HepG2 (cell line): Measurements from ENCODE around the gene NDRG2. TPM values are rescaled to one million over a fixed set of nuclear protein-coding genes. Genes with fewer than 3 reads are reported as not detected.

Experiments
- BCLAF1 ChIP-seq: fragments of 450-650 bp; IDR thresholded peaks from 2 replicates; pipeline ENCODE4 v1.6.1; 2017; ENCODE audit warnings: mild to moderate bottlenecking
- CENPT ChIP-seq: sonication (generic); formaldehyde crosslinking; IDR thresholded peaks from 2 replicates; pipeline ENCODE4 v1.8.0; 2022; ENCODE audit warnings: low read depth, mild to moderate bottlenecking, moderate library complexity, missing genetic modification reagents
- CHCHD3 ChIP-seq: sonication (generic); formaldehyde crosslinking; IDR thresholded peaks from 2 replicates; pipeline ENCODE4 v1.8.0; 2022; ENCODE audit warnings: mild to moderate bottlenecking, missing genetic modification reagents, moderate library complexity
- FOXP4 ChIP-seq: sonication (generic); formaldehyde crosslinking; IDR thresholded peaks from 2 replicates; pipeline ENCODE4 v1.4.0; 2020; ENCODE audit warnings: missing genetic modification reagents
- FUBP1 ChIP-seq: sonication (generic); formaldehyde crosslinking; IDR thresholded peaks from 2 replicates; pipeline ENCODE4 v1.5.1; 2020; ENCODE audit warnings: missing genetic modification reagents, mild to moderate bottlenecking, borderline replicate concordance
- HDAC2 ChIP-seq: sonication (generic); formaldehyde crosslinking; IDR thresholded peaks from 2 replicates; pipeline ENCODE4 v1.4.0; 2020; ENCODE audit warnings: missing genetic modification reagents
- MYPOP ChIP-seq: sonication (generic); formaldehyde crosslinking; IDR thresholded peaks from 2 replicates; pipeline ENCODE4 v1.8.1; 2023; ENCODE audit warnings: mild to moderate bottlenecking, moderate library complexity, missing genetic modification reagents
- NFKB2 ChIP-seq: sonication (generic); formaldehyde crosslinking; IDR thresholded peaks from 2 replicates; pipeline ENCODE4 v1.4.0; 2020; ENCODE audit warnings: missing genetic modification reagents, borderline replicate concordance
- NFKBIZ ChIP-seq: IDR thresholded peaks from 2 replicates; pipeline ENCODE4 v1.6.1; 2018; ENCODE audit warnings: missing genetic modification reagents, missing compliant biosample characterization
- SKIL ChIP-seq: sonication (generic); formaldehyde crosslinking; IDR thresholded peaks from 2 replicates; pipeline ENCODE4 v1.8.0; 2022; ENCODE audit warnings: missing genetic modification reagents, mild to moderate bottlenecking, moderate library complexity, borderline replicate concordance
- SOX6 ChIP-seq, 2 experiments: fragments of 450-650 bp in 1 of 2; sonication (generic) in 1 of 2; formaldehyde crosslinking in 1 of 2; IDR thresholded peaks; 2 replicates each; pipeline versions ENCODE4 v1.4.0 to v1.6.1; 2017 to 2020; ENCODE audit warnings: antibody characterized with exemption in 1 of 2, mild to moderate bottlenecking in 1 of 2, missing genetic modification reagents in 1 of 2
- SYNCRIP ChIP-seq: fragments of 200-400 bp; formaldehyde crosslinking; IDR thresholded peaks from 2 replicates; pipeline ENCODE4 v1.6.1; 2018; ENCODE audit warnings: mild to moderate bottlenecking, low read depth, low read length; ENCODE audit not compliant: insufficient read depth
- ZBTB37 ChIP-seq: sonication (generic); formaldehyde crosslinking; IDR thresholded peaks from 2 replicates; pipeline ENCODE4 v1.4.0; 2020; ENCODE audit warnings: mild to moderate bottlenecking, missing genetic modification reagents
- ZFP36L1 ChIP-seq: sonication (generic); formaldehyde crosslinking; IDR thresholded peaks from 2 replicates; pipeline ENCODE4 v1.8.0; 2022; ENCODE audit warnings: mild to moderate bottlenecking, missing genetic modification reagents, moderate library complexity
- ZNF24 ChIP-seq: fragments of 450-650 bp; IDR thresholded peaks from 2 replicates; pipeline ENCODE4 v1.6.1; 2017; ENCODE audit warnings: antibody characterized with exemption, mild to moderate bottlenecking
- ZNF672 ChIP-seq: sonication (generic); formaldehyde crosslinking; IDR thresholded peaks from 2 replicates; pipeline ENCODE4 v1.8.1; 2022; ENCODE audit warnings: missing genetic modification reagents
- polyA plus RNA-seq, 8 experiments: library from polyadenylated mRNA; depleted of rRNA in 3 of 8; stranded (reverse) in 7 of 8; unstranded in 1 of 8; fragments of >200 nt; fragmentation: Illumina TruSeq in 4 of 8; extraction: Trizol in 4 of 8; gene quantifications; 2 replicates each; pipeline versions ENCODE4 v1.2.1 to v1.2.3, GENCODE V29; 2011 to 2016; ENCODE audit warnings: low read depth in 4 of 8, missing spikeins in 1 of 8, mixed read lengths in 1 of 8; ENCODE audit not compliant: insufficient read depth in 1 of 8
- total RNA-seq, 5 experiments: library from RNA; depleted of rRNA; stranded (reverse); fragments of >200 nt; fragmentation: Illumina TruSeq; extraction: Trizol; gene quantifications; 2 replicates each; pipeline ENCODE4 v1.2.3, GENCODE V29; 2016; ENCODE audit warnings: low read depth in 1 of 5

The NDRG2 gene
- total and polyA plus RNA-seq, 2 of the 13 experiments (the other 11 are each of a cell fraction or from before 2014, with no cell fraction given), result 27.2 to 189 TPM

GRCh38 chr14:21024585-21025370, at the start of gene NDRG2 (continued):
- TF ChIP-seq FUBP1 (CRISPR knock-in tag) (no peak), BCLAF1 (no peak), CENPT (peak; percentile 82; the same call in 1 of the 2 replicates), MYPOP (CRISPR knock-in tag) (no peak), ZNF672 (no peak), ZNF24 (no peak), NFKB2 (CRISPR knock-in tag) (peak; percentile 61; the same call in 1 of the 2 replicates), SKIL (no peak; the same call in 1 of the 2 replicates), ZBTB37 (CRISPR knock-in tag) (no peak), FOXP4 (CRISPR knock-in tag) (no peak), NFKBIZ (CRISPR knock-in tag) (0 out of 2 replicates have a peak, but pooled peaks have one; percentile 35), ZFP36L1 (CRISPR knock-in tag) (0 out of 2 replicates have a peak, but pooled peaks have one; percentile 48), SYNCRIP (no peak), HDAC2 (CRISPR knock-in tag) (peak; percentile 61), SOX6 (IDR thresholded peaks at IDR 0.05) (no peak), SOX6 (CRISPR knock-in tag; IDR thresholded peaks at IDR 0.05) (peak; percentile 53), CHCHD3 (0 out of 2 replicates have a peak, but pooled peaks have one; percentile 73)
